Keratinocyte (primary cell): ENCODE data around the gene KCTD8. TPM values are rescaled to one million over a fixed set of nuclear protein-coding genes. Genes with fewer than 3 reads are reported as not detected.

Experiments
- DNase-seq: peaks from one replicate; pipeline ENCODE4 v3.0.0-alpha.2; 2011; ENCODE audit warnings: low read depth, missing footprints, low spot score
- FAIRE-seq: peaks from 2 replicates; lab custom pipeline; 2011; peaks lifted over from hg19 to GRCh38; lab: Jason Lieb, UNC
- H2AFZ ChIP-seq: 2 replicates; pipeline ENCODE4 v1.6.0; 2012; ENCODE audit warnings: low read length, control low read depth, inconsistent platforms; ENCODE audit not compliant: control insufficient read depth
- H3K27ac ChIP-seq: 2 replicates; pipeline ENCODE4 v1.5.1; 2011; ENCODE audit warnings: low read length; ENCODE audit not compliant: control insufficient read depth, insufficient read depth
- H3K27me3 ChIP-seq: 3 replicates; pipeline ENCODE4 v1.6.0; 2011; ENCODE audit warnings: low read length; ENCODE audit not compliant: control insufficient read depth, insufficient read depth; ENCODE audit errors: extremely low read depth
- H3K36me3 ChIP-seq, 2 experiments: 2 replicates in 1 of 2; 3 replicates in 1 of 2; pipeline ENCODE4 v1.5.1; 2011; ENCODE audit warnings: low read length in 2 of 2, mild to moderate bottlenecking in 1 of 2; ENCODE audit not compliant: control insufficient read depth in 2 of 2, insufficient read depth in 2 of 2; ENCODE audit errors: extremely low read depth in 1 of 2
- H3K4me1 ChIP-seq: 3 replicates; pipeline ENCODE4 v1.5.1; 2011; ENCODE audit warnings: low read length; ENCODE audit not compliant: control insufficient read depth, insufficient read depth; ENCODE audit errors: extremely low read depth
- H3K4me2 ChIP-seq: 3 replicates; pipeline ENCODE4 v1.6.0; 2011; ENCODE audit warnings: low read depth, low read length; ENCODE audit not compliant: control insufficient read depth, insufficient read depth; ENCODE audit errors: extremely low read depth
- H3K4me3 ChIP-seq, 3 experiments: fragments of 200-600 bp in 1 of 3; sonication (generic) in 1 of 3; 2 replicates in 2 of 3; 3 replicates in 1 of 3; pipeline ENCODE4 v1.5.1; 2011 to 2016; ENCODE audit warnings: low read length in 3 of 3, mild to moderate bottlenecking in 3 of 3, control low read depth in 2 of 3, inconsistent platforms in 1 of 3, low read depth in 1 of 3, mixed read lengths in 1 of 3, mixed run types in 1 of 3, moderate library complexity in 1 of 3; ENCODE audit not compliant: control insufficient read depth in 2 of 3, insufficient read depth in 2 of 3; ENCODE audit errors: extremely low read depth in 1 of 3
- H3K79me2 ChIP-seq: 2 replicates; pipeline ENCODE4 v1.6.0; 2012; ENCODE audit warnings: low read length; ENCODE audit not compliant: control insufficient read depth, insufficient read depth
- H3K9ac ChIP-seq: 3 replicates; pipeline ENCODE4 v1.6.0; 2011; ENCODE audit warnings: low read length; ENCODE audit not compliant: control insufficient read depth, insufficient read depth; ENCODE audit errors: extremely low read depth
- H3K9me1 ChIP-seq: 3 replicates; pipeline ENCODE4 v1.6.0; 2011; ENCODE audit warnings: low read length; ENCODE audit not compliant: control insufficient read depth, insufficient read depth; ENCODE audit errors: extremely low read depth
- H3K9me3 ChIP-seq: 2 replicates; pipeline ENCODE4 v1.5.1; 2012; ENCODE audit warnings: low read depth, low read length; ENCODE audit not compliant: control insufficient read depth
- H4K20me1 ChIP-seq: 3 replicates; pipeline ENCODE4 v1.6.0; 2011; ENCODE audit warnings: low read length; ENCODE audit not compliant: control insufficient read depth, insufficient read depth; ENCODE audit errors: extremely low read depth
- EZH2 ChIP-seq: IDR thresholded peaks from one replicate; pipeline ENCODE4 v1.6.1; 2012; ENCODE audit warnings: inconsistent platforms, mild to moderate bottlenecking, low read length, moderate library complexity
- dilution Hi-C: fragments of 300-500 bp; cut with MboI; formaldehyde crosslinking; loops from one replicate; pipeline ENCODE4 v1.7.0; 2020; ENCODE audit warnings: low sequenced_read_pairs; ENCODE audit not compliant: extremely low pct_ligation_motif_present
- polyA plus RNA-seq, 5 experiments: library from polyadenylated mRNA; depleted of rRNA in 3 of 5; stranded (reverse) in 3 of 5; stranded (forward) in 1 of 5; unstranded in 1 of 5; fragments of >200 nt; gene quantifications; 1 replicate in 1 of 5; 2 replicates in 3 of 5; 3 replicates in 1 of 5; pipeline versions ENCODE4 v1.2.1 to v1.2.3, GENCODE V29; 2011 to 2012; ENCODE audit warnings: missing spikeins in 2 of 5, low read depth in 1 of 5, low replicate concordance in 1 of 5
- TF ChIP-seq, protein P1 (sequence below), 3 experiments: IDR thresholded peaks in 1 of 3; conservative IDR thresholded peaks in 1 of 3; optimal IDR thresholded peaks in 1 of 3; 2 replicates in 2 of 3; 3 replicates in 1 of 3; pipeline versions ENCODE3 to v1.5.1; 2011; ENCODE audit warnings: low read length in 3 of 3, mild to moderate bottlenecking in 3 of 3, moderate library complexity in 2 of 3, control low read depth in 1 of 3, inconsistent platforms in 1 of 3; ENCODE audit not compliant: insufficient read depth in 2 of 3; ENCODE audit errors: extremely low read depth in 1 of 3

The KCTD8 gene
- polyA plus RNA-seq, 1 donor (not counting 4 experiments of a cell fraction or from before 2014, with no cell fraction given): 0.97 TPM

- dilution Hi-C loops: no loop called here
- Histone ChIP-seq H3K27ac (no peak overlapping the region), H3K9me3 (no peaks in the 10 kb centered on the region), H3K4me1 (no peaks in the 10 kb centered on the region), H3K4me2 (no peak overlapping the region), H3K4me3 (no peak overlapping the region), H4K20me1 (no peaks in the 10 kb centered on the region), H3K9me1 (no peaks in the 10 kb centered on the region), H3K79me2 (no peaks in the 10 kb centered on the region), H3K36me3 (no peaks in the 10 kb centered on the region), H2AFZ (no peak overlapping the region), H3K27me3 (no peaks in the 10 kb centered on the region), H3K9ac (no peak overlapping the region)
- FAIRE-seq (no peak), DNase-seq (no peak)
- no peak for TF ChIP-seq EZH2
- TF ChIP-seq, protein P1, sequence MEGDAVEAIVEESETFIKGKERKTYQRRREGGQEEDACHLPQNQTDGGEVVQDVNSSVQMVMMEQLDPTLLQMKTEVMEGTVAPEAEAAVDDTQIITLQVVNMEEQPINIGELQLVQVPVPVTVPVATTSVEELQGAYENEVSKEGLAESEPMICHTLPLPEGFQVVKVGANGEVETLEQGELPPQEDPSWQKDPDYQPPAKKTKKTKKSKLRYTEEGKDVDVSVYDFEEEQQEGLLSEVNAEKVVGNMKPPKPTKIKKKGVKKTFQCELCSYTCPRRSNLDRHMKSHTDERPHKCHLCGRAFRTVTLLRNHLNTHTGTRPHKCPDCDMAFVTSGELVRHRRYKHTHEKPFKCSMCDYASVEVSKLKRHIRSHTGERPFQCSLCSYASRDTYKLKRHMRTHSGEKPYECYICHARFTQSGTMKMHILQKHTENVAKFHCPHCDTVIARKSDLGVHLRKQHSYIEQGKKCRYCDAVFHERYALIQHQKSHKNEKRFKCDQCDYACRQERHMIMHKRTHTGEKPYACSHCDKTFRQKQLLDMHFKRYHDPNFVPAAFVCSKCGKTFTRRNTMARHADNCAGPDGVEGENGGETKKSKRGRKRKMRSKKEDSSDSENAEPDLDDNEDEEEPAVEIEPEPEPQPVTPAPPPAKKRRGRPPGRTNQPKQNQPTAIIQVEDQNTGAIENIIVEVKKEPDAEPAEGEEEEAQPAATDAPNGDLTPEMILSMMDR (optimal IDR thresholded peaks at IDR 0.05 in 1 of 3, IDR thresholded peaks at IDR 0.05 in 1 of 3, conservative IDR thresholded peaks at IDR 0.05 in 1 of 3; ENCODE audit: extremely low read depth in 1 of 3, insufficient read depth in 2 of 3, low read length in 3 of 3): no peak
Observed at GRCh38 chr4:44231006-44231405, 217.6 kb downstream of the KCTD8 start.

DNA sequence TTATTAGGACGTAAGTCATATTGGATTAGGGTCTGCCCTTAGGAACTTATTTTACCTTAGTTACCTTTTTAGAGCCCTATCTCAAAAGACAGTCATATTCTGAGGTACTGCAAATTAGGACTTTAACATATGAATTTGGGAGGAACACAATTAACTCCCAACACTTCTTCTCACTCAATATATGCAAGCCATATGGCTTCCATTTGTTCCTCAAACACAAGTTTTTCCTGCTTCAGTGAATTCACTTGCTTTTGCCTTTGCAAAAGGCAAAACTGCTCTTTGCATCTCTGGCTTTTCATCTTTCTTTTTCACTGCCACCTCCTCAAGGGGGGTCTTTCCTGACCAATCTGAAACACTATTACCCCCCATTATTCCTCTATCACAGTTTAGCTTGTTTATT is 220.3 kb downstream of the KCTD8 start:
- H3K27ac ChIP-seq: no peak overlapping the region
- no peaks in the 10 kb centered on the region for H3K4me1 ChIP-seq
- H3K27me3 ChIP-seq: no peaks in the 10 kb centered on the region
- DNase-seq (no peak), FAIRE-seq (no peak)
- dilution Hi-C loops: no loop called here
- H3K4me3 ChIP-seq: no peak overlapping the region
- no peaks in the 10 kb centered on the region for H3K36me3 ChIP-seq
- H3K79me2 ChIP-seq: no peaks in the 10 kb centered on the region
- H3K9me3 ChIP-seq: no peaks in the 10 kb centered on the region
- no peak overlapping the region for H3K4me2 ChIP-seq
- H4K20me1 ChIP-seq: no peaks in the 10 kb centered on the region
- no peak overlapping the region for H3K9ac ChIP-seq
- no peaks in the 10 kb centered on the region for H3K9me1 ChIP-seq
- no peak overlapping the region for H2AFZ ChIP-seq
- TF ChIP-seq, protein P1 (optimal IDR thresholded peaks at IDR 0.05 in 1 of 3, IDR thresholded peaks at IDR 0.05 in 1 of 3, conservative IDR thresholded peaks at IDR 0.05 in 1 of 3; ENCODE audit: extremely low read depth in 1 of 3, insufficient read depth in 2 of 3, low read length in 3 of 3): no peak
- TF ChIP-seq EZH2: no peak
